T1000 (cell line): ENCODE measurements around the gene ZFP42.
"Not testable (repeated sequence)": the region's sequence is repeated elsewhere in the genome, so short reads cannot be mapped to it uniquely, and the experiment has no call there.

Experiments
- DNase-seq: peaks from one replicate; lab custom pipeline; 2025; ENCODE audit warnings: mixed read lengths; lab: John Stamatoyannopoulos, UW

The ZFP42 gene

GRCh38 chr4:187995322-187996207 lies at the start of gene ZFP42:
TSS of gene ZFP42 (plus strand) at chr4:187995771. CDS start at chr4:188002808, 7,037 bp downstream.
- no peak for DNase-seq

- DNase-seq, result no peak
Measured at GRCh38 chr4:187961171-187961570, 34.4 kb upstream of the ZFP42 start.

- DNase-seq, result no peak
Measured at GRCh38 chr4:187961961-187962360, 33.6 kb upstream of the ZFP42 start.

DNA sequence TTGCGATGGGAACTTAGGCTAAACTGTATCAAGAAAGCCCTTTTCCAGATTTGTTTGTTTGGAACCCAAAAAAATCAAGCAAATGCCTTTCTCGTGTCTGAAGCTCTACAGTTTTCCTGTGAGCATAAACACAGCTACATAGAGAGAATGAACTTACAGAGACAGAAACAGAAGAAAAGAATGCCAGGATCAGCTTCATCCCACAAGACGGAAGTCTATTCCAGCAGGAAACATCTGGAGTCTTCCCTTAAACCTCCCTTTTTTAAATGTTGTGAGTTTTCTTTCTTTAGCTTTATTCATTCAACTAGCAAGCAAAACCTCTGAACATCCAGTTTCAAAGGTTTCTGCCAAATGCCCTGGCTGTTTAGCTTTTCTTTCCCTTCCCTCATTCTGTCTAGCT lies 32.6 kb upstream of the ZFP42 start:
- no peak for DNase-seq

GRCh38 chr4:187965726-187966125 lies 29.8 kb upstream of the ZFP42 start:
- DNase-seq, result no peak

DNA sequence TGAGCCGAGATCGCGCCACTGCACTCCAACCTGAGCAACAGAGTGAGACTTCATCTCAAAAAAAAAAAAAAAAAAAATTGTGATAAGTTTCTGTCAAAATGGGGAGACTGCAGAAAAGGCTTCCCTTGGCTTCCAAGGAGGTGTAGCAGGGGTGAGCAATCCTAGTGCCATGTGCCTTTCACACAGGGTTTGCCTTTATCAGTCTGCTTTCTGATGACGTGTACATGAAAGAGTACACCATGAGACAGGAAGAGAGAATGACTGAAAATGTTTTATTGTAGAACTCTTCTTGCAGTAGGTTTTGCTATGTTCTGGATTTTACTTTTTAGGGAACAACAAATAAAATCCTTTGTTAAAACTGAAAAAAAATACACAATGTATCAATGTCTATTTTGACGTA lies 23.4 kb upstream of the ZFP42 start:
- no peak for DNase-seq

GRCh38 chr4:187983746-187984145 lies 11.8 kb upstream of the ZFP42 start:
- no peak for DNase-seq

DNA sequence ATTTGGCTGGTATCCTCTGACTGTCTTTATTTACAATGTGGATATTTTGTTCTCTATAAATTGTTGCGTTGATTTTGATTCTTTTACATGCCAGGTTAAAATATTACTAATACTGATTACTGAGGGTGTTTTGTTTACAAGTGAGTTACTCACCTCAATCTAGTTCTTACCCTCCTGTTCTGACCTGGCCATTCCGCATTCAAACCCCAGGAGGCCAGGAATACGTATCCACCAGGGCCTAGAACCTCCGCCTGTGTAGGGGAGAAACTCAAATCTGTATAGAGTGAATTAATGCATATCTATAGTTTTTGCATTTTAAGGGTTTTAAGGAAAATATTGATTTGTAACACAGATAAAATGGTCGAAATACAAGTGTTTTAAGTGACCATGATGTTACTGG lies 2.6 kb upstream of the ZFP42 start:
- DNase-seq, result no peak

DNA sequence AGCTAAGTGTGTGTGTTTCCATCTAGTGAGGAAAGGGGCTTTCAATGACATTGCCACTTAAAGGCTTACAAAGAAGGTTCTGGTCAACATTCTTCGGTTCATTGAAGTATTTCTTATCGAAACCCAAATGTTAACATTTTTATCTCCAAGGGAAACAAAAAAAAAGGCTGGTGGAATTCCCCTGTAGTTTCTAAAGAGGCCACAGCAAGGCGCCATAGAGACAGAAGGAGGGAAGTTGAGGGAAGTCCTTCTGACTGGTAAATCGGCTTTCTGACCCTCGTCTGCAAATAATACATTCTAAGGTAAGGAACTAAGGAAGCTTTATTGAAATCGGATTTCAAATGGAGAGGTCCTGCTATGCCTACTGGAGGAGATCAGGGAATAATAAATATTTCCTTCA lies 1.7 kb upstream of the ZFP42 start:
- DNase-seq, result no peak

DNA sequence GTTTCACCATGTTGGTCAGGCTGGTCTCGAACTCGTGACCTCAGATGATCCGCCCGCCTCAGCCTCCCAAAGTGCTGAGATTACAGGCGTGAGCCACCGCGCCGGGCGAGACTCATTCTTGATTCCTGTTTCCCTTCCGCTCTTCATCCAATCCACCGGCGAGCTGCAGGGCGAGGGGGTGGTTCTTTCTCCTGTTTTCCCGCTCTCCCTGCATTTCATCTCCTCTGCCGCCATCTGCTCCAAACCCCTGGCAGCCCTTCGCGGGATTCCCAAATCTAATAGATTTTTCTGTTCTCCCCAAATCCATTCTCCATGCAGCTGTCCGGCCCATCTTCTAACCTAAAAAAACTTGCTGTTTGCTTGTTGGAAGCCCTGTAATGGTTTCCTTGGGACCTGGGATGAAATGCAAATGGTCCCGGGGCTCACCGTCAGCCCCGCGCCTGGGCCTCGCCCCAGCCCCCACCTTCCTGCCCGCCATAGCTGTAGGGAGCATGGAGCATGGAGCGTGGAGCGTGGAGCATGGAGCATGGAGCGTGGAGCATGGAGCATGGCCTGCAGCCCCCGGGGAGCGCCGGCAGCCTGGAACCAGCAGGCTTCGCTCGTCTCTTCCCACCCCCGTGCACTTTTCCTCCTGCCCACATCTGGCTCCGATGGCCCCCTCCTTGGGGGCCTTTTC lies 1.1 kb downstream of the ZFP42 start:
- no peak for DNase-seq

DNA sequence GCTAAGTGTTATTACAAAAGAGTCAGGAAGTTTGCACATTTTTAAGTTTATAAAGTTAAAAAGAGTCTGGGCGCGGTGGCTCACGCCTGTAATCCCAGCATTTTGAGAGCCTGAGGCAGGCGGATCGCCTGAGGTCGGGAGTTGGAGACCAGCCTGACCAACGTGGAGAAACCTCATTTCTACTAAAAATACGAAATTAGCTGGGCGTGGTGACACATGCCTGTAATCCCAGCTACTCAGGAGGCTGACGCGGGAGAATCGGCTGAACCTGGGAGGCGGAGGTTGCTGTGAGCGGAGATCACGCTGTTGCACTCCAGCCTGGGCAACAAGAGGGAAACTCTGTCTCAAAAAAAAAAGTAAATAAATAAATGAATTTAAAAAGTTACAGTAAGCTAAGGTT lies 2.4 kb downstream of the ZFP42 start:
- not testable (repeated sequence) for DNase-seq

DNA sequence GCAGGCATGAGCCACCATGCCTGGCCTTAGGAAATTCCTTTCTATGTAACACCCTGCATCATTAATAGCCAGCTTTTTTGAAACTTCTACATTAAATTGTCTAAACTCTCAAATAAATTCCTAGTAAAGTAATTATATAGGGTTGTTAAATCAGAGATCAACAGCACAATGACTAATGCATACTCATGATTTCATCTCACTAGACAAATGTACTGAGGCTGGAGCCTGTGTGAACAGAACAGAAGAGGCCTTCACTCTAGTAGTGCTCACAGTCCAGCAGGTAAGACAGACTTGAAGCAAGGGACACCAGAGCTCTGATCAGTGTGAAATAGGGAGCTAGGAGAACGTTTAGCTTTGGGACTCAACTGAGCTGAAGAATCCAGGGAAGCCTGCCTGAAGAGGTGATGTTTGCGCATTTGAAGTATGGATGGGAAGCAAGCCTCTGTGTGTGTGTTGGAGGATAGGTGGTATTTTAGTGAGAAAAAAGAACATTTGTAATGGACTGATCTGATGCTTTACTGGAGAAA lies 3.9 kb downstream of the ZFP42 start:
- DNase-seq, result no peak

- DNase-seq, result no peak
Measured at GRCh38 chr4:188002323-188002722, 6.8 kb downstream of the ZFP42 start.

DNA sequence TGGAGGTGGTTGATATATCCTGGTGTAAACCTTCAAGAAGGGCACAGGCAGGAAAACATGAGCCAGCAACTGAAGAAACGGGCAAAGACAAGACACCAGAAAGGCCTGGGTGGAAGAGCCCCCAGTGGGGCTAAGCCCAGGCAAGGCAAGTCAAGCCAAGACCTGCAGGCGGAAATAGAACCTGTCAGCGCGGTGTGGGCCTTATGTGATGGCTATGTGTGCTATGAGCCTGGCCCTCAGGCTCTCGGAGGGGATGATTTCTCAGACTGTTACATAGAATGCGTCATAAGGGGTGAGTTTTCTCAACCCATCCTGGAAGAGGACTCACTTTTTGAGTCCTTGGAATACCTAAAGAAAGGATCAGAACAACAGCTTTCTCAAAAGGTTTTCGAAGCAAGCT lies 7.2 kb downstream of the ZFP42 start:
- DNase-seq, result no peak

DNA sequence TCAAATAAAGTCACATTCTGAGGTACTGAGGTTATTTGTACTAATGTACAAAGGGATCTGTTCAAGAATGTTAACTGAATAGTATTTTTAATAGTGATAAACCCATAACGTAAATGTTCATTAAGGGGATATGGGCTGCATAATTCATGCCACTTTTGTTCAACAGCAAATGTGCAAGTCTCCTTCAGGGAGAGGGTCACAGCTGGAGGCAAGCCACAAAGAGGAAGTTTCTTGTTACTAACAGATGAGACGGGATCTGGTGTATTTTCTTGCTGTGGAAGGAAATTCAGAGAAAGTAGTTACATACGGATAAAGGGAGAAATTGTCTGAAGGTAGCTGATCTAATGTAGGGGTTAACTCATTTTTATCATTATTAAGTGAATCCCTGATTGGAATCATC lies 10.0 kb downstream of the ZFP42 start:
- no peak for DNase-seq

- no peak for DNase-seq
Measured at GRCh38 chr4:188006285-188006848, 10.8 kb downstream of the ZFP42 start.

GRCh38 chr4:188008377-188008776 lies 12.8 kb downstream of the ZFP42 start:
- DNase-seq, result peak; percentile 18

- no peak for DNase-seq
Measured at GRCh38 chr4:188012426-188012945, 16.9 kb downstream of the ZFP42 start.

GRCh38 chr4:188015025-188015940 lies 19.7 kb downstream of the ZFP42 start:
- no peak for DNase-seq

- no peak for DNase-seq
Measured at GRCh38 chr4:188016754-188017153, 21.2 kb downstream of the ZFP42 start.

DNA sequence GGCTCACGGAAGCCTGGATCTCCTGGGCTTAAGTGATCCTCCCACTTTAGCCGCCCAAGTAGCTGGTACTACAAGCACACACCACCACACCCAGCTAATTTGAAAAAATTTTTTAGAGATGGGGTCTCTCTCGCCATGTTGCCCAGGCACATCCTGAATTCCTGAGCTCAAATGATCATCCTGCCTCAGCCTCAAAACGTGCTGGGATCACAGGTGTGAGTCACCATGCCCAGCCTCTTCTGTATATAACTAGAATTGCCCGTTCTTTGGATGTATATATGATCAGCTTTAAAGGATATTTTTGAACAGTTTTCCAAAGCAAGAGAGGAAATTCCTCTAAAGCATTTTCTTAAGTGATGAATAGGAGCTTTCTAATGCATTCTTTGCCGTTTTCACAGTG lies 22.7 kb downstream of the ZFP42 start:
- DNase-seq, result no peak
